CD8-positive, alpha-beta memory T cell (primary cell): ENCODE data around the gene MYOZ3. TPM values are rescaled to one million over a fixed set of nuclear protein-coding genes. Genes with fewer than 3 reads are reported as not detected.

Source experiments
- CTCF ChIA-PET: fragments of 350-600 bp; sonication (Branson Sonifier 250); formaldehyde crosslinking; loops from one replicate; lab custom pipeline; 2021; ENCODE audit warnings: antibody characterized with exemption; lab: Charles Lee
- POLR2A ChIA-PET: fragments of 350-600 bp; sonication (Branson Sonifier 250); formaldehyde crosslinking; loops from one replicate; lab custom pipeline; 2021; ENCODE audit warnings: antibody characterized with exemption; lab: Charles Lee
- DNase-seq, 5 donors: peaks; one replicate each; pipeline versions ENCODE4 v3.0.0 to v3.0.0-alpha.2; 2020 to 2022; ENCODE audit warnings: mixed read lengths in 1 of 5
- H3K27ac ChIP-seq: one replicate; pipeline ENCODE4 v1.7.0; 2013; ENCODE audit warnings: low read depth, mild to moderate bottlenecking, low read length, moderate library complexity
- H3K27me3 ChIP-seq: 2 replicates; pipeline ENCODE4 v1.7.0; 2013; ENCODE audit warnings: low read length, mild to moderate bottlenecking; ENCODE audit not compliant: insufficient read depth, poor library complexity, severe bottlenecking
- H3K36me3 ChIP-seq: 2 replicates; pipeline ENCODE4 v1.7.0; 2013; ENCODE audit warnings: mild to moderate bottlenecking, low read length, moderate library complexity; ENCODE audit not compliant: insufficient read depth
- H3K4me1 ChIP-seq: 2 replicates; pipeline ENCODE4 v1.7.0; 2013; ENCODE audit warnings: mild to moderate bottlenecking, low read length, moderate library complexity; ENCODE audit not compliant: insufficient read depth
- H3K4me3 ChIP-seq: 2 replicates; pipeline ENCODE4 v1.7.0; 2013; ENCODE audit warnings: mild to moderate bottlenecking, low read length
- H3K9me3 ChIP-seq: 2 replicates; pipeline ENCODE4 v1.7.0; 2013; ENCODE audit warnings: mild to moderate bottlenecking, low read length
- H3K27ac Mint-ChIP-seq, 8 donors: one replicate each; pipeline ENCODE4 v1.8.0; 2020 to 2021; ENCODE audit warnings: mixed read lengths in 8 of 8, mild to moderate bottlenecking in 6 of 8, inconsistent platforms in 3 of 8, moderate library complexity in 3 of 8
- H3K27me3 Mint-ChIP-seq, 2 donors: one replicate each; pipeline ENCODE4 v1.8.0; 2020 to 2021; ENCODE audit warnings: mixed read lengths in 2 of 2, mild to moderate bottlenecking in 1 of 2, moderate library complexity in 1 of 2
- H3K36me3 Mint-ChIP-seq, 3 donors: one replicate each; pipeline ENCODE4 v1.8.0; 2020 to 2021; ENCODE audit warnings: mixed read lengths in 3 of 3, inconsistent platforms in 1 of 3, mild to moderate bottlenecking in 1 of 3
- H3K4me1 Mint-ChIP-seq, 3 donors: one replicate each; pipeline ENCODE4 v1.8.0; 2020 to 2021; ENCODE audit warnings: mixed read lengths in 3 of 3, inconsistent platforms in 1 of 3, mild to moderate bottlenecking in 1 of 3
- H3K4me3 Mint-ChIP-seq, 7 donors: one replicate each; pipeline ENCODE4 v1.8.0; 2020 to 2021; ENCODE audit warnings: mixed read lengths in 7 of 7, mild to moderate bottlenecking in 6 of 7, moderate library complexity in 4 of 7, inconsistent platforms in 2 of 7
- H3K9me3 Mint-ChIP-seq, 5 donors: one replicate each; pipeline ENCODE4 v1.8.0; 2020 to 2022; ENCODE audit warnings: mixed read lengths in 5 of 5, mild to moderate bottlenecking in 3 of 5, moderate library complexity in 2 of 5, inconsistent platforms in 1 of 5
- polyA plus RNA-seq: library from polyadenylated mRNA; unstranded; fragments of 300-500 nt; fragmentation: Illumina TruSeq; gene quantifications from one replicate; pipeline ENCODE4 v1.2.3, GENCODE V29; 2021
- total RNA-seq, 2 experiments: library from RNA; stranded (reverse); gene quantifications; one replicate each; pipeline ENCODE4 v1.2.3, GENCODE V29; 2021

MYOZ3 gene
- total and polyA plus RNA-seq, 3 experiments from 2014 or later = not detected

- no peak for DNase-seq
- H3K27ac ChIP-seq = no peak overlapping the region
- H3K27me3 Mint-ChIP-seq = peaks cover 0 to 2% of the 10 kb centered on the region in 2 donors
- no peaks in the 10 kb centered on the region for H3K9me3 Mint-ChIP-seq
- H3K4me1 ChIP-seq = peaks cover 9% of the 10 kb centered on the region
- CTCF ChIA-PET = interaction anchor here (1.6 to 2.3 kb wide), 2 partner anchors 10 to 95 kb away, joined by 5 to 12 read pairs; no protein-coding TSS in a partner anchor
- POLR2A ChIA-PET = interaction anchor here (0.6 kb wide), 1 partner anchor 793 kb away, joined by 4 read pairs; no protein-coding TSS in a partner anchor
- no peak overlapping the region for H3K4me3 ChIP-seq
- no peaks in the 10 kb centered on the region for H3K36me3 ChIP-seq
- H3K9me3 ChIP-seq = no peaks in the 10 kb centered on the region
- H3K36me3 Mint-ChIP-seq = no peaks in the 10 kb centered on the region
- peak overlapping the region in 3 of 7 donors; percentile 26 to 76 (median 64) for H3K4me3 Mint-ChIP-seq
- no peaks in the 10 kb centered on the region for H3K27me3 ChIP-seq
- peaks cover 5 to 11% (median 11%) of the 10 kb centered on the region in 3 donors for H3K4me1 Mint-ChIP-seq
- no peak overlapping the region for H3K27ac Mint-ChIP-seq
Observed at GRCh38 chr5:150655221-150655620, 5.8 kb upstream of the MYOZ3 start.

GRCh38 chr5:150656191-150657132 lies 4.6 kb upstream of the MYOZ3 start:
- H3K27me3 Mint-ChIP-seq = peaks cover under 1 to 5% of the 10 kb centered on the region in 2 donors
- Histone ChIP-seq H3K4me1 (peaks cover 9% of the 10 kb centered on the region), H3K27me3 (no peaks in the 10 kb centered on the region), H3K4me3 (peak overlapping the region; percentile 71), H3K36me3 (no peaks in the 10 kb centered on the region), H3K27ac (no peak overlapping the region), H3K9me3 (no peaks in the 10 kb centered on the region)
- CTCF ChIA-PET = interaction anchor here (1.1 to 2.3 kb wide), 5 partner anchors 11 to 206 kb away, joined by 4 to 12 read pairs (median 5); partner anchors contain the start of genes RBM22 and RPS14
- H3K4me3 Mint-ChIP-seq = peak overlapping the region; percentile 64 to 93 (median 81)
- H3K9me3 Mint-ChIP-seq = no peaks in the 10 kb centered on the region
- no peaks in the 10 kb centered on the region for H3K36me3 Mint-ChIP-seq
- POLR2A ChIA-PET = no interaction called here
- DNase-seq = peak; percentile 75 to 85 (median 82)
- H3K27ac Mint-ChIP-seq = peak overlapping the region in 5 of 8 donors; percentile 9 to 73 (median 56)
- peaks cover 5 to 11% (median 11%) of the 10 kb centered on the region in 3 donors for H3K4me1 Mint-ChIP-seq

- POLR2A ChIA-PET = no interaction called here
- Mint-ChIP-seq H3K27me3 (peaks cover 7 to 8% of the 10 kb centered on the region in 2 donors), H3K9me3 (no peaks in the 10 kb centered on the region), H3K36me3 (no peaks in the 10 kb centered on the region), H3K4me1 (peaks cover 5 to 11% (median 11%) of the 10 kb centered on the region in 3 donors), H3K27ac (no peak overlapping the region), H3K4me3 (peak overlapping the region in 3 of 7 donors; percentile 13 to 81 (median 64))
- no peaks in the 10 kb centered on the region for H3K36me3 ChIP-seq
- CTCF ChIA-PET = interaction anchor here (0.9 to 2.2 kb wide), 3 partner anchors 8 to 188 kb away, joined by 3 to 10 read pairs (median 3); partner anchors contain the start of genes IRGM and RBM22
- H3K9me3 ChIP-seq = no peaks in the 10 kb centered on the region
- H3K27me3 ChIP-seq = no peaks in the 10 kb centered on the region
- peaks cover 9% of the 10 kb centered on the region for H3K4me1 ChIP-seq
- no peak for DNase-seq
- H3K4me3 ChIP-seq = no peak overlapping the region
- no peak overlapping the region for H3K27ac ChIP-seq
Observed at GRCh38 chr5:150658121-150658520, 2.9 kb upstream of the MYOZ3 start.

- Histone ChIP-seq H3K27ac (no peak overlapping the region), H3K36me3 (no peaks in the 10 kb centered on the region), H3K4me1 (peaks cover 9% of the 10 kb centered on the region), H3K27me3 (no peaks in the 10 kb centered on the region), H3K4me3 (no peak overlapping the region), H3K9me3 (no peaks in the 10 kb centered on the region)
- peaks cover 5 to 11% (median 11%) of the 10 kb centered on the region in 3 donors for H3K4me1 Mint-ChIP-seq
- no peaks in the 10 kb centered on the region for H3K9me3 Mint-ChIP-seq
- POLR2A ChIA-PET = no interaction called here
- peak overlapping the region in 1 of 7 donors; percentile 70 for H3K4me3 Mint-ChIP-seq
- peaks cover 6 to 7% of the 10 kb centered on the region in 2 donors for H3K27me3 Mint-ChIP-seq
- CTCF ChIA-PET = interaction anchor here (2.2 kb wide), 1 partner anchor 41 kb away, joined by 10 read pairs; the partner anchor contains the start of gene RBM22
- peak overlapping the region in 1 of 8 donors; percentile 74 for H3K27ac Mint-ChIP-seq
- no peaks in the 10 kb centered on the region for H3K36me3 Mint-ChIP-seq
- DNase-seq = no peak
Observed at GRCh38 chr5:150658699-150659265, 2.3 kb upstream of the MYOZ3 start.

GRCh38 chr5:150659360-150660107 lies 1.5 kb upstream of the MYOZ3 start:
- DNase-seq = no peak
- peaks cover 5 to 11% (median 11%) of the 10 kb centered on the region in 3 donors for H3K4me1 Mint-ChIP-seq
- CTCF ChIA-PET = interaction anchor here (2.2 kb wide), 1 partner anchor 40 kb away, joined by 10 read pairs; the partner anchor contains the start of gene RBM22

GRCh38 chr5:150660108-150660831 lies 781 bp upstream of the MYOZ3 start:
- H3K36me3 ChIP-seq = no peaks in the 10 kb centered on the region
- H3K27me3 ChIP-seq = no peaks in the 10 kb centered on the region
- POLR2A ChIA-PET = no interaction called here
- no peak overlapping the region for H3K27ac Mint-ChIP-seq
- no peak overlapping the region for H3K4me3 ChIP-seq
- CTCF ChIA-PET = interaction anchor here (1.6 kb wide), 1 partner anchor 99 kb away, joined by 3 read pairs; no protein-coding TSS in a partner anchor
- H3K4me3 Mint-ChIP-seq = no peak overlapping the region
- DNase-seq = no peak
- H3K27ac ChIP-seq = no peak overlapping the region
- H3K9me3 Mint-ChIP-seq = no peaks in the 10 kb centered on the region
- peaks cover 6 to 15% of the 10 kb centered on the region in 2 donors for H3K27me3 Mint-ChIP-seq
- H3K4me1 ChIP-seq = peaks cover 9% of the 10 kb centered on the region
- H3K36me3 Mint-ChIP-seq = no peaks in the 10 kb centered on the region
- peaks cover 5 to 11% (median 11%) of the 10 kb centered on the region in 3 donors for H3K4me1 Mint-ChIP-seq
- H3K9me3 ChIP-seq = no peaks in the 10 kb centered on the region

More at GRCh38 chr5:150659360-150660107, 1.5 kb upstream of the MYOZ3 start:
- Histone ChIP-seq H3K4me1 (peaks cover 9% of the 10 kb centered on the region), H3K27ac (no peak overlapping the region), H3K36me3 (no peaks in the 10 kb centered on the region), H3K9me3 (no peaks in the 10 kb centered on the region), H3K27me3 (no peaks in the 10 kb centered on the region), H3K4me3 (no peak overlapping the region)
- H3K27me3 Mint-ChIP-seq = peaks cover 6 to 9% of the 10 kb centered on the region in 2 donors
- H3K27ac Mint-ChIP-seq = no peak overlapping the region
- no peaks in the 10 kb centered on the region for H3K9me3 Mint-ChIP-seq
- no peaks in the 10 kb centered on the region for H3K36me3 Mint-ChIP-seq
- no peak overlapping the region for H3K4me3 Mint-ChIP-seq
- POLR2A ChIA-PET = no interaction called here
